HG02981 (cell line): ENCODE measurements around the gene NIF3L1.
"Not testable (repeated sequence)": the region's sequence is repeated elsewhere in the genome, so short reads cannot be mapped to it uniquely, and the experiment has no call there.

Source experiments
- ATAC-seq: cut with Tn5 transposase; IDR thresholded peaks from one replicate; pipeline ENCODE4 v1.9.1; 2021; ENCODE audit warnings: mild to moderate bottlenecking, moderate library complexity; ENCODE audit not compliant: unreplicated experiment

NIF3L1 gene

DNA sequence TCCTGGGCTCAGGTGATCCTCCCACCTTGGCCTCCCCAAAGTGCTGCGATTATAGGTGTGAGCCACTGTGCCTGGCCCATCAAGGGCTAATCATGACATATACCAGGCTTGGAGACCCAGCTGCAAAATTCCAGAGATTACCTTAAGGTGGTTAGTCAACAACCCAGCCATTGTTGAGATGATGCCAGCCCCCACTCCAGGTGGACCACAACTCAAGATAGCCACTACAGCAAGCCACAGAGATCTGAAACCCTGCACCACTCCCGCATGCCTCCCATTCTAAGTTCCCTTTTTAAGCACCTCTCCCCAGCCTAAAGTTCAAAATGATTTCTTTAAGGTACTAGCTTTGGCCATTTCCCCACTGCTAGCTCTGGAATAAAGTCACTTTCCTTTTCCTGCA, 20.2 kb upstream of the NIF3L1 start:
- ATAC-seq: no peak

DNA sequence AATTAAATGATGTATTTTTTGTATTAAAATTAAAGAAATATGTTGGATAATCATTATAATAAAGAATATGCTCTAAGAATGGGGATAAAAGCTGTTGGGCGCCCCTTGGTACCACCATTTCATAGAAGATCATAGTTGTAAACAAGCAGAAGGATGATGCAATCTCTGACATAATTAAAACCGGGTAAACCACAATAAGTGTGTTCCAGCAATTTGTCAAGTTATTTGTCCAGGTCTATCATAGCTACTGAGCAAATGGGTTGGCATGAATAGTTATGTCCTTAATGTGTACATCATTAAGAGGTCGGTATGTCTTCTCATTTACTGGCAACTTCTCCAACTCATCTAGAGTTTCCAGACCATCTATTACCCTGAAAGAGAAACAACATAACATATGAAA, 18.0 kb upstream of the NIF3L1 start:
- ATAC-seq: no peak

DNA sequence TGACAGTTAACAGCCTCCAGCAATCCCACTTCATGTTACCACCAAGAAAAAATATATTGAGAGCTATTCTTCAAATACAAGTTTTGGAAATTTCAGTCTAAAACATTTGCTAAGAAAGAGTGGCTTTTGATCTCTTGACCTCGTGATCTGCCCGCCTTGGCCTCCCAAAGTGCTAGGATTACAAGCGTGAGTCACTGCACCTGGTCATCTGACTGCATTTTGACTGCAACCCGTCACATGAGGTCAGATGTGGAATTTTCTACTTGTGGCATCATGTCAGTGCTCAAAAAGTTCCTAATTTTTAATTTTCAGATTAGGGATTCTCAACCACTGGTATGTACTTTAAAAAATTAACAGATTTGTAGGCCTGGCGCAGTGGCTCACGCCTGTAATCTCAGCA, 15.6 kb upstream of the NIF3L1 start:
- ATAC-seq: no peak

DNA sequence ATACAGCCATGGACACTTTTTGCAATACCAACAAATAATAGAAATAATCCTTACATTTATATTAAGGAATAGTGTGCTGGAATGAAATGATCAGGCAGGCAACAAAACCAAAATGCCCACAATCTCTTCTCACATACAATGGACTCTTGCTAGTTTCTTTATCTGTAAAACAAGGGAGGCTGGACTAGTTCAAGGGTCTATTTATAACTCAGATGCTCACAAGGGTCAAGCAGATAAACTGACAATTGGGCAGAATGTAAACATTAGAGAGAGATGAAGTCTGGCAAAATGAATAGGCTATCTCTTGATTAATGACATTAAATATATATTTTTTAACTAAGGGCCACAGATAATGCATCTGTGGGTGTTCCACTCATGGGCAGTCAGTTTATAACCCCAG, 11.7 kb upstream of the NIF3L1 start:
- ATAC-seq: no peak

DNA sequence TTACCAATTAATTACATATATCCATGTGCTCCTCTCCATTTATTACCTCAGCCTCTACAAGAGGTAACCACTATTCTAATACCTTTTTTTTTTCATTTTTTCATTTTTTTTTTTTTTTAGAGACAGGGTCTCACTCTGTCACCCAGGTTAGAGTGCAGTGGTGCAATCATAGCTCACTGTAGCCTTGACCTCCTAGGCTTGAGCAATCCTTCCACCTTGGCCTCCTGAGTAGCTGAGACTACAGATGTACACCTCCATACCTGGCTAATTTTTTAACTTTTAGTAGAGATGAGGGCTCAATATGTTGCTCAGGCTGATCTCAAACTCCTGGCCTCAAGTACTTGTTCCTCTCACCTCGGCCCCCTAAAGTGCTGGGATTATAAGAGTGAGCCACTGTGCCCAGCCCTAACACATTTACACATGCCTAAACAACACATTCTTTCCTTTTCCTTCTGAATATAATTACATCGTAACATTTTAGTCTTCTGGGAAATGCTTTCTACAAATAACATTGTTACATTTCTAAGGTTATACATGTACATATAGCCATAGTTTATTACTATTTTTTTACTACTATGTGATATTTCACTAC, 10.8 kb upstream of the NIF3L1 start:
- ATAC-seq: no peak

GRCh38 chr2:200881715-200882249, 7.4 kb upstream of the NIF3L1 start:
- not testable (repeated sequence) for ATAC-seq

- no peak for ATAC-seq
These were observed 10.3 kb downstream of the NIF3L1 start for GRCh38 chr2:200899482-200899881.

DNA sequence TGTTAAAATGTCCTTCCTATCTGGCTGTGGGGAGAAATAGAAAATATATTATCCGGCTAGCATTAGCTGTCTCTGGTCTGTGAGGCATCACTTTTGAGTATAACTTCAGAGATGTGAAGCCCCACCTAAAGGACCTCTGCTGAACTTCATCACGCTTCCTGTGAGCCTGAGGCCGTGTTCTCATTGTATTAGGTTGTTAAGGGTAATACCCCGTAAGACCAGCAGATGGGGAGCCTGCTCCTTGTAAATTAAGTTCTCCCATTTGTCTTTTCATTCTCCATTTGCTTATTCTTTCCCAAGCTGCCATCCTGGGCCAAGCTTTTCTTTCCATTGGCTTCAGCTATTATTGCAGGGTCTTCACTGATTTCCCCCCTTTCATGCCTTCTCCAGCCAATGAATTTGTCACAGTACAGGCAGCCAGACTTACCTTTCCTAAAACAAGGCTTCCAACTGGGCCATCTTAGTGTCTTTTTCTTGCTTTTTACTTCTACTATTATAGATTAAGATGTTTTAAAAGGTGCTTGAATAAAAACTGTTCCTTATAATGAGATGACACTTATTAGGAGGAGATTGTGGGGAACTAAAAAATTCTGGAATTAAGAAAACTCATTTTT, 12.4 kb downstream of the NIF3L1 start:
- peak; percentile 98 for ATAC-seq

DNA sequence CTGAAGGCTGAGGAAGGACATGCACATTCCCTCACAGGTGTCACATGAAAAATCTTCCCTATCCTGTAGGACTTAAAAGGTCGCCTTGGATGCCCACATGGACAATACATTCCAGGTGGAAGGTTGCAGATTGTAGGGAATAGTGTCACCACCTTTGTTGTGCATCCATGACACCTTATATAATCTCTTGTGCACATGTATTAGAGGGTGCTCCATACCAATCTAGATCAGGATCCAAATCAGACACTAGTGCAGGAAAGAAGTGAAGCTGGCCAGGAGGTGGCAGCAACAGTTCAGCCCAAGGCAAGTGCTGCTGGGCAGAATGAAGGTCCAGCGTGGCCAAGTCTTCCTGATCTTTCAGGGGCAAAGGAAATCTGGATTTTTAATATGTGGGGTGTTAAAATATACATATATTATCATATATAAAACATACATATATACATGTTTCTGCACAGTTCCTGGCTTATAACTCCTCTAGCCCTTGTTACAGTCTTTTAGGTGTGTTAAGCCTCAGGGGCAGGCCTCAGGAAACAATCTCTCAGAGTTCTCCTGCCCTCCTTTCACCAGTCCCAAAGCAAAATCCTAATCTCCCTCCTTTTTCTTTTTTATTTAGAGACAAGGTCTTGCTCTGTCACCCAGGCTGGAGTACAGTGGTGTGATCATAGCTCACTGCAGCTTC, 16.6 kb downstream of the NIF3L1 start:
- ATAC-seq: no peak

DNA sequence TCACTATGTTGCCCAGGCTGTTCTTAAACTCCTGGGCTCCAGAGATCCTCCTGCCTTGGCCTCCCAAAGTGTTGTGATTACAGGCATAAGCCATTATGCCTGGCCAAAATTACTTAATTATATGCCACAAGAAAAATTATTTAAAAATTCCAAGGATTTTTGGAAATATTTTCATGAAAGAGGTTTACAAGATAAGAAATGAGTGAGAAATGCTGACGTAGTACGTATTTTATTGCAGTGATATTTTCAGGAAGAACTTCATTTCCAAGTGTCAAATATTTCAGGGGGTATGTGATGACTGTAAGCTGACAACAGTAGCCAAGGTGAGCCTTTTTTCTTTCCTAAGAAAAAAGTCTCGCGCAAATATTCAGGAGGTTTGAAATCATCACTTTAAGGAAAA, 20.8 kb downstream of the NIF3L1 start:
- ATAC-seq: no peak

- no peak for ATAC-seq
These were observed 24.5 kb downstream of the NIF3L1 start for GRCh38 chr2:200913654-200914053.

DNA sequence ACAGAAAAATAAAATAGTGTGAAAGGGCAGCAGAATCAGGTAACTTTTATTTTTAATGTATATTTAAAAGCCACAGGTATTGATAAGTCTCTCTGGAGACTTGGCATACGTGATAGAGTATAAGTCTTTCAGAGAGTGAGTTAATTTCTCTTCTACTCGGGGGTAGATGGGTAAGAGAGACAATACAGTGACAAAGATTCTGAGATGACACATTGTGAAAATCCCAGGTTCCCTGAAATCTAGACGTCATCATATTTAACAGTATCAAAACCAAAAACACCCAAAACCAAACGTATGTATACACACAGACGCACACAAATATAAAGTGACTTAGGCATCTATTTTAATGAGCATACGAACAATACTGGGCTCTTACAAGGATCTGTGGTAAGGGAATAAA, 33.3 kb downstream of the NIF3L1 start:
- ATAC-seq: no peak

DNA sequence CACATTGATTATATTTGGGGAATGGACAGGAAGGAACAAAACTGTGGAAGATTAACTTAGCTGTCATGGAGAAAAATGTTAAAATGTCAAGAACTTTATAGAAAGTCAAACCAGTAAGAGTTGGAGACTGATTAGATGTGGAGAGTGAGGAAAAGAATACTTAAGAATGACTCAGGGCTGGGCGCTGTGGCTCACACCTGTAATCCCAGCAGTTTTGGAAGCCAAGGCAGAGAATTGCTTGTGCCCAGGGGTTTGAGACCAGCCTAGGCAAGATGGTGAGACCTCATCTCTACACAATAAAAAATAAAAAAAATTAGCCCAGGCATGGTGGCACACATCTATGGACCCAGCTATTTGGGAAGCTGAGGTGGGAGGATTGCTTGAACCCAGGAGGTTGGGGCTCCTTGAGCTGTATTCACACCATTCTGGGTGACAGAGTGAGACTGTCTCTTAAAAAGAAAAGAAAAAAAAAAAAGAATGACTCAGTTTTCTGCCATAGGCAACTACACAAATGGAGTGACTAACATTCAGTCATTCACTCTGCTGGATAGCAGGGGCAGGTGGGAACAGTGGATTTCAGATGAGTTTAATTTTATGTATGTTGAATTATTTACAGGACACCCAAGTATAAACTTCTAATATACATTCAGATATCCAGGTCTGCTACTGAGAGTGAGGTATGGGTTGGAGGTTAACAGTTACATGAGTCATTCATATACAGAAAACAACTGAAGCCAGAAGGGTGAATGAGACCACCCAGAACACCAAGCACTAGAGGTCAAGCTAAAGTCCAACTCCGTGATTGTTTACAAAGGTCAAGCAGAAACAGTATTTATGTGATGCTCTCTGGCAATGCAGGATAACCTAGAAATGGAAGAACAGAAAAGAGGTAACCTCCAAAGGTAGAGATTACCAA, 40.4 kb downstream of the NIF3L1 start:
- ATAC-seq: no peak

DNA sequence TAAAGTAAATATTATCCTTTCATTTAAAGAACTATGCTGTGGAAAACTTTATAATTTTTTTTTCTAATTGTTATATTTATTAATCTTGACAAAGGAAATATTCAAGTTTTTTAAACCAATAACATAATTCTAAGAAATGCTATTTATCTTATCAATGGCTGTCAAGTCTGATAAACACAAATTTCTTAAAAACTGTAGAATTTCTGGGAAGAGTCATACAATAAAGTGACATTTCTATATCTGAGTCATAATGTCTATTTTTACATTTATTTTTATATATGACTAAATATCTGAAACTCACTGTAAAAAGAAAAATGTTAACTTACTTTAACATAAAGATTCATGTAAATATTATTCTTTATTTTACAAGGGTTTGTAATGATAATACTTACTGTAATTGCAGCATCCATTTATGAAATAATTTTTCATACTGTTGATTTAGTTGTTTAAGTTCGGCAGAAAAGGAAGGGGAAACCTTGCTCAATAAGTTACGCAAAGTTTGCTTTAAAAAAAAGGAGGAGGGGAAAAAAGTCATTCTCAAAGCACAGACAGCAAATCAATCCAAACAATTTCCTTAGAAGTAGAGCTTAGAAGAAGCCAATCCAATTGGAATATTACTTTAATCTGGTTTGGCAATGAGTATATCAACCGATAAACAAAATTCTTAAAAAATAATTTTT, 41.9 kb downstream of the NIF3L1 start:
- ATAC-seq: no peak

GRCh38 chr2:200939832-200940231, 50.7 kb downstream of the NIF3L1 start:
- ATAC-seq: no peak

DNA sequence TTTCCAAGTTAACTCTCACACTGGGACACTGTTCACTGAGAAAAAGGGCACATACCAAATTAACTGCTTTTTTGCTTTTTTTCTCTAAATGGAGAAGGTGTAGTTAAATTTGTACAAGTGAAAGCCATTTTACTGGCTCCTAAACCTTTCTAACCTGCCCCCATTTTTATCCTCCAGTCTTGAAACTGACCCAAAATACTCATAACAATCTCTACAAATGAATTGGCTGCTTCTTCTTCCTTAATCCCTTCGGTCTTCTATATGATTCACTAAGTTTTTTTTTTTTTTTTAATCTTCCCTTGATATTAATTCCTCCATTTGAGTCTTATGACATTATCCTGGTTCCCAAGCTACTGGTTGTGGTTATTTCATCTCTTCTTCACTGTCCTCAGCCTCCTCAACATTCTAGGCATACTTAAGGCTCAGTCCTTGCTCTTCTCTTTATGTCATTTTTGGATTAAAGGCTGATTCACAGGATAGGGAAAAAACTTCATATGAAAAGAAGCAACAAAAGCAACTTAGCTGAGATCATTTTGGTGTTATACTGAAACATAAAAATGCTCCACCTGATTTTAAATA, 54.4 kb downstream of the NIF3L1 start:
- ATAC-seq: no peak

- no peak for ATAC-seq
These were observed 55.6 kb downstream of the NIF3L1 start for GRCh38 chr2:200944467-200945394.

DNA sequence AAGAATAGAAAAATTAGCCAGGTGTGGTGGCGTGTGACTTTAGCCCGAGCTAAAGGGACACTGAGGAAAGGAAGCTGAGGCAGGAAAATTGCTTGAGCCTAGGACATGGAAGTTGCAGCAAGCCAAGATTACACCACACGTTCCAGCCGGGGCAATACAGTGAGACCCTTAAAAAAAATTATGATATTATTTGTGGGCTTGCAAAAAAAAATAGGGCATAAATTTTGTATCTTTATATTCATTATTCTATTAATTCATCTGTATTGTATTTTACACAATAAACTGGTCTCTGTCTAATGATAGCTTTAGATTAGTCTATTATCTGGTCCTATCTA, 56.2 kb downstream of the NIF3L1 start:
- ATAC-seq: no peak

DNA sequence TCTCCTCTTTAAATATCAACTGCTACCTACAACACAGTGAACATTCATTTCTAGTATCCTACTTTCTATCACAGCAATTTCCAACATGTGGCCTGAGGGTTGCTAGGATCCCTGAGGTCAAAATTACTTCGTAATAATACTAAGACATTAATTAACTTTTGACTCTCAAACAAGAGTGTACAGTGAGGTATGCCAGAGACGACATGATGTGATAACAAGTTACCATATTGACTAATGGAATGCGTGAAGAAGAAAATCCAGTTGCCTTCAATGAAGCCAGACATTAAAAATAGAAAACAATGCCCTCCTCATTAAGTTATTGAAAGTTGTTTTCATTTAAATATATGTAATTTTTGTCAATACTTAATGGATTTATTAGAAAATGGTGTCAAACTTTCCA, 61.2 kb downstream of the NIF3L1 start:
- ATAC-seq: no peak
